ENCODE results near the gene CHMP6.

CHMP6 gene

GRCh38 chr17:81009136-81009535 is 17.5 kb downstream of the CHMP6 start:
- H3K79me2 ChIP-seq (ENCODE audit: insufficient read depth, low read length), result no peaks in the 10 kb centered on the region
- H3K36me3 ChIP-seq (ENCODE audit: insufficient read depth, low read length), result no peaks in the 10 kb centered on the region
- H3K4me1 ChIP-seq (ENCODE audit: insufficient read depth, low read length, poor library complexity, severe bottlenecking), result no peaks in the 10 kb centered on the region
- TF ChIP-seq CTCF (conservative IDR thresholded peaks at IDR 0.05; ENCODE audit: low read length) (no peak), EZH2phosphoT487 (IDR thresholded peaks at IDR 0.05; ENCODE audit: borderline replicate concordance) (no peak)
- H4K20me1 ChIP-seq (ENCODE audit: insufficient read depth, low read length, poor library complexity, severe bottlenecking), result no peaks in the 10 kb centered on the region
- no peak overlapping the region for H2AFZ ChIP-seq (ENCODE audit: low read length)
- no peak overlapping the region for H3K4me2 ChIP-seq (ENCODE audit: low read depth, low read length, poor library complexity, severe bottlenecking)
- H3F3A ChIP-seq (ENCODE audit: low read depth), result no peaks in the 10 kb centered on the region
- H3K9ac ChIP-seq (ENCODE audit: low read depth, low read length, poor library complexity, severe bottlenecking), result no peak overlapping the region
- H3K4me3 ChIP-seq (ENCODE audit: low read length, poor library complexity, severe bottlenecking), result no peak overlapping the region
- H3K27me3 ChIP-seq (ENCODE audit: insufficient read depth, low read length, poor library complexity, severe bottlenecking), result no peaks in the 10 kb centered on the region
- no peaks in the 10 kb centered on the region; the same call in 1 of the 2 replicates for H3K9me3 ChIP-seq (ENCODE audit: insufficient read depth, low read depth, low read length)
- no peaks in the 10 kb centered on the region for H3K9me2 ChIP-seq (replicated peaks; ENCODE audit: low read depth, low read length)

- no peaks in the 10 kb centered on the region for H3K27me3 ChIP-seq (ENCODE audit: insufficient read depth, low read length, poor library complexity, severe bottlenecking)
- no peak overlapping the region for H3K4me3 ChIP-seq (ENCODE audit: low read length, poor library complexity, severe bottlenecking)
- H3K9me3 ChIP-seq (ENCODE audit: insufficient read depth, low read depth, low read length), result no peaks in the 10 kb centered on the region; the same call in 1 of the 2 replicates
- no peaks in the 10 kb centered on the region for H3F3A ChIP-seq (ENCODE audit: low read depth)
- no peaks in the 10 kb centered on the region for H3K9me2 ChIP-seq (replicated peaks; ENCODE audit: low read depth, low read length)
- no peak overlapping the region for H2AFZ ChIP-seq (ENCODE audit: low read length)
- H3K4me2 ChIP-seq (ENCODE audit: low read depth, low read length, poor library complexity, severe bottlenecking), result no peak overlapping the region
- H3K4me1 ChIP-seq (ENCODE audit: insufficient read depth, low read length, poor library complexity, severe bottlenecking), result no peaks in the 10 kb centered on the region
- H3K9ac ChIP-seq (ENCODE audit: low read depth, low read length, poor library complexity, severe bottlenecking), result no peak overlapping the region
- TF ChIP-seq CTCF (conservative IDR thresholded peaks at IDR 0.05; ENCODE audit: low read length) (no peak), EZH2phosphoT487 (IDR thresholded peaks at IDR 0.05; ENCODE audit: borderline replicate concordance) (no peak)
- no peaks in the 10 kb centered on the region for H3K79me2 ChIP-seq (ENCODE audit: insufficient read depth, low read length)
- no peaks in the 10 kb centered on the region for H3K36me3 ChIP-seq (ENCODE audit: insufficient read depth, low read length)
- H4K20me1 ChIP-seq (ENCODE audit: insufficient read depth, low read length, poor library complexity, severe bottlenecking), result no peaks in the 10 kb centered on the region
Observed at GRCh38 chr17:81010935-81011334, 19.3 kb downstream of the CHMP6 start.

- Histone ChIP-seq H2AFZ (ENCODE audit: low read length) (no peak overlapping the region), H3F3A (ENCODE audit: low read depth) (no peaks in the 10 kb centered on the region), H3K36me3 (ENCODE audit: insufficient read depth, low read length) (no peaks in the 10 kb centered on the region), H3K9ac (ENCODE audit: low read depth, low read length, poor library complexity, severe bottlenecking) (no peak overlapping the region), H3K4me3 (ENCODE audit: low read length, poor library complexity, severe bottlenecking) (no peak overlapping the region), H4K20me1 (ENCODE audit: insufficient read depth, low read length, poor library complexity, severe bottlenecking) (no peaks in the 10 kb centered on the region), H3K9me2 (replicated peaks; ENCODE audit: low read depth, low read length) (no peaks in the 10 kb centered on the region), H3K4me1 (ENCODE audit: insufficient read depth, low read length, poor library complexity, severe bottlenecking) (no peaks in the 10 kb centered on the region), H3K79me2 (ENCODE audit: insufficient read depth, low read length) (no peaks in the 10 kb centered on the region), H3K9me3 (ENCODE audit: insufficient read depth, low read depth, low read length) (no peaks in the 10 kb centered on the region; the same call in 1 of the 2 replicates), H3K4me2 (ENCODE audit: low read depth, low read length, poor library complexity, severe bottlenecking) (no peak overlapping the region), H3K27me3 (ENCODE audit: insufficient read depth, low read length, poor library complexity, severe bottlenecking) (no peaks in the 10 kb centered on the region)
- TF ChIP-seq EZH2phosphoT487 (IDR thresholded peaks at IDR 0.05; ENCODE audit: borderline replicate concordance) (no peak), CTCF (conservative IDR thresholded peaks at IDR 0.05; ENCODE audit: low read length) (no peak)
Observed at GRCh38 chr17:81011951-81012350, 20.3 kb downstream of the CHMP6 start.
